IPS-NIHi7 (cell line): ENCODE measurements around the gene OR5K1.

Experiments used
- DNase-seq: peaks from one replicate; pipeline ENCODE4 v3.0.0; 2012; ENCODE audit warnings: mixed read lengths; ENCODE audit errors: extremely low spot score

The OR5K1 gene

GRCh38 chr3:98514948-98515347 lies 51.9 kb downstream of the OR5K1 start:
- DNase-seq: no peak

GRCh38 chr3:98518816-98519215 lies 55.8 kb downstream of the OR5K1 start:
- no peak for DNase-seq

GRCh38 chr3:98519351-98519750 lies 56.4 kb downstream of the OR5K1 start:
- no peak for DNase-seq

GRCh38 chr3:98521897-98522543 lies 59.0 kb downstream of the OR5K1 start:
- DNase-seq: peak; percentile 24
